Upper lobe of left lung (tissue), 6 donors: ENCODE data around the gene GBE1. TPM values are rescaled to one million over a fixed set of nuclear protein-coding genes. Genes with fewer than 3 reads are reported as not detected.

ENCODE experiments used
- ATAC-seq, 2 donors: fragments of 200-7000 bp; cut with Tn5 transposase; one replicate each; pipeline ENCODE4 v1.9.1; 2022; ENCODE audit warnings: mild to moderate bottlenecking in 2 of 2, moderate library complexity in 2 of 2; ENCODE audit not compliant: low FRiP score in 2 of 2
- DNase-seq, 2 donors: peaks; one replicate each; pipeline ENCODE4 v3.0.0-alpha.2; 2019 to 2020
- H3K27ac ChIP-seq, 4 donors: fragments of 200-600 bp; sonication (generic); one replicate each; pipeline ENCODE4 v1.5.1; 2016 to 2019
- H3K27me3 ChIP-seq, 4 donors: fragments of 200-600 bp; sonication (generic); one replicate each; pipeline ENCODE4 v1.5.1; 2017 to 2019
- H3K36me3 ChIP-seq, 4 donors: fragments of 200-600 bp; sonication (generic); one replicate each; pipeline ENCODE4 v1.5.1; 2016 to 2019
- H3K4me1 ChIP-seq, 4 donors: fragments of 200-600 bp; sonication (generic); one replicate each; pipeline ENCODE4 v1.5.1; 2018 to 2019
- H3K4me3 ChIP-seq, 4 donors: fragments of 200-600 bp; sonication (generic); one replicate each; pipeline ENCODE4 v1.5.1; 2017 to 2019; ENCODE audit warnings: mild to moderate bottlenecking in 2 of 4, moderate library complexity in 1 of 4
- H3K9me3 ChIP-seq, 4 donors: fragments of 200-600 bp; sonication (generic); one replicate each; pipeline ENCODE4 v1.5.1; 2018 to 2019
- CTCF ChIP-seq, 6 experiments: fragments of 450-650 bp in 4 of 6; fragments of 200-600 bp in 2 of 6; sonication (generic) in 2 of 6; IDR thresholded peaks; one replicate each; pipeline ENCODE4 v1.5.1; 2016 to 2019; ENCODE audit warnings: antibody characterized with exemption in 6 of 6
- EP300 ChIP-seq, 4 donors: sonication (generic); formaldehyde crosslinking; IDR thresholded peaks; one replicate each; pipeline ENCODE4 v1.5.1; 2017; ENCODE audit warnings: antibody characterized with exemption in 4 of 4, control low read depth in 2 of 4
- POLR2A ChIP-seq, 4 donors: fragments of 450-650 bp; IDR thresholded peaks; one replicate each; pipeline ENCODE4 v1.5.1; 2016 to 2017; ENCODE audit warnings: antibody characterized with exemption in 4 of 4, mild to moderate bottlenecking in 2 of 4
- POLR2AphosphoS5 ChIP-seq, 2 donors: sonication (generic); formaldehyde crosslinking; IDR thresholded peaks; one replicate each; pipeline ENCODE4 v1.5.1; 2017; ENCODE audit warnings: antibody characterized with exemption in 2 of 2
- WGBS, 2 donors: methylation state at CpG; one replicate each; pipeline ENCODE4 v1.1.5; 2017 to 2018; 5-methylcytosine and 5-hydroxymethylcytosine counted together
- total RNA-seq, 6 donors: library from RNA; depleted of rRNA in 4 of 6; stranded (reverse); fragments of >200 nt in 4 of 6; gene quantifications; one replicate each; pipeline versions ENCODE4 v1.1.0 to v1.2.1, GENCODE V29; 2016 to 2021
- donor health status: DM: no; HTN: no; CAD: no; lungs with moderate emphysema.
- donor health status: DM: no; HTN: yes; CAD: no; lungs with severe emphysema.

The GBE1 gene
- total RNA-seq, 6 donors from 2014 or later, result 19.9 to 40.9 (median 27.5) TPM

GRCh38 chr3:81521855-81522254, 239.6 kb downstream of the GBE1 start:
- DNase-seq (no peak), ATAC-seq (no peak)
- H3K9me3 ChIP-seq, result no peaks in the 10 kb centered on the region
- TF ChIP-seq POLR2A (IDR thresholded peaks at IDR 0.05) (no peak), EP300 (IDR thresholded peaks at IDR 0.05) (no peak), CTCF (IDR thresholded peaks at IDR 0.05) (no peak), POLR2AphosphoS5 (IDR thresholded peaks at IDR 0.05) (no peak)
- no peaks in the 10 kb centered on the region for H3K4me1 ChIP-seq
- no peak overlapping the region for H3K4me3 ChIP-seq
- no peaks in the 10 kb centered on the region for H3K27me3 ChIP-seq
- no peak overlapping the region for H3K27ac ChIP-seq
- WGBS, 2 donors, result 80 to 86% methylated on average over 2 of the region's 2 CpGs
- H3K36me3 ChIP-seq, result no peaks in the 10 kb centered on the region

GRCh38 chr3:81518945-81519344, 242.5 kb downstream of the GBE1 start:
- Histone ChIP-seq H3K4me1 (no peaks in the 10 kb centered on the region), H3K27me3 (no peaks in the 10 kb centered on the region), H3K4me3 (no peak overlapping the region), H3K27ac (no peak overlapping the region), H3K36me3 (no peaks in the 10 kb centered on the region), H3K9me3 (no peaks in the 10 kb centered on the region)
- TF ChIP-seq CTCF (IDR thresholded peaks at IDR 0.05), result no peak
- DNase-seq (no peak), ATAC-seq (no peak)

- H3K36me3 ChIP-seq, result no peaks in the 10 kb centered on the region
- H3K27me3 ChIP-seq, result no peaks in the 10 kb centered on the region
- DNase-seq (no peak), ATAC-seq (no peak)
- no peaks in the 10 kb centered on the region for H3K4me1 ChIP-seq
- no peak for TF ChIP-seq POLR2A (IDR thresholded peaks at IDR 0.05)
- TF ChIP-seq EP300 (IDR thresholded peaks at IDR 0.05), result no peak
- no peak for TF ChIP-seq CTCF (IDR thresholded peaks at IDR 0.05)
- no peak for TF ChIP-seq POLR2AphosphoS5 (IDR thresholded peaks at IDR 0.05)
- H3K9me3 ChIP-seq, result no peaks in the 10 kb centered on the region
- 83 to 88% methylated on average over 1 of the region's 1 CpG for WGBS, 2 donors
- H3K27ac ChIP-seq, result no peak overlapping the region
- no peak overlapping the region for H3K4me3 ChIP-seq
Observed at GRCh38 chr3:81516042-81516441, 245.4 kb downstream of the GBE1 start.

GRCh38 chr3:81513591-81513990, 247.9 kb downstream of the GBE1 start:
- Histone ChIP-seq H3K9me3 (no peaks in the 10 kb centered on the region), H3K4me1 (no peaks in the 10 kb centered on the region), H3K27ac (no peak overlapping the region), H3K27me3 (no peaks in the 10 kb centered on the region), H3K36me3 (no peaks in the 10 kb centered on the region), H3K4me3 (no peak overlapping the region)
- no peak for TF ChIP-seq CTCF (IDR thresholded peaks at IDR 0.05)
- TF ChIP-seq POLR2A (IDR thresholded peaks at IDR 0.05), result no peak
- no peak for TF ChIP-seq EP300 (IDR thresholded peaks at IDR 0.05)
- TF ChIP-seq POLR2AphosphoS5 (IDR thresholded peaks at IDR 0.05), result no peak
- WGBS, 2 donors, result 93 to 94% methylated on average over 2 of the region's 2 CpGs
- ATAC-seq (no peak), DNase-seq (no peak)

GRCh38 chr3:81503026-81503425, 258.4 kb downstream of the GBE1 start:
- Histone ChIP-seq H3K4me3 (no peak overlapping the region), H3K9me3 (no peaks in the 10 kb centered on the region)

More at GRCh38 chr3:81503026-81503425, 258.4 kb downstream of the GBE1 start:
- 88 to 95% methylated on average over 2 of the region's 2 CpGs for WGBS, 2 donors
- TF ChIP-seq CTCF (IDR thresholded peaks at IDR 0.05), result no peak
- TF ChIP-seq EP300 (IDR thresholded peaks at IDR 0.05), result no peak
- no peak for TF ChIP-seq POLR2AphosphoS5 (IDR thresholded peaks at IDR 0.05)
- TF ChIP-seq POLR2A (IDR thresholded peaks at IDR 0.05), result no peak
- ATAC-seq (no peak), DNase-seq (no peak)
- H3K4me1 ChIP-seq, result no peaks in the 10 kb centered on the region
- H3K27me3 ChIP-seq, result no peaks in the 10 kb centered on the region
- no peaks in the 10 kb centered on the region for H3K36me3 ChIP-seq
- no peak overlapping the region for H3K27ac ChIP-seq
